Iris pigment epithelial cell (primary cell): ENCODE measurements around the gene INHBE.

Experiments used
- DNase-seq: peaks from one replicate; pipeline ENCODE4 v3.0.0-alpha.2; 2011; ENCODE audit warnings: low read depth

INHBE gene

GRCh38 chr12:57461276-57461916 is 6.3 kb downstream of the INHBE start:
- DNase-seq, result peak; percentile 37

GRCh38 chr12:57461917-57462250 is 6.8 kb downstream of the INHBE start:
- peak; percentile 21 for DNase-seq

GRCh38 chr12:57462251-57462911 is 7.3 kb downstream of the INHBE start:
- peak; percentile 80 for DNase-seq

GRCh38 chr12:57462912-57463253 is 7.8 kb downstream of the INHBE start:
- no peak for DNase-seq

- no peak for DNase-seq
Observed at GRCh38 chr12:57464569-57464968, 9.5 kb downstream of the INHBE start.

- DNase-seq, result no peak
Observed at GRCh38 chr12:57465030-57465746, 10.1 kb downstream of the INHBE start.

GRCh38 chr12:57465747-57466505 is 10.8 kb downstream of the INHBE start:
- no peak for DNase-seq

- DNase-seq, result no peak
Observed at GRCh38 chr12:57467212-57467874, 12.2 kb downstream of the INHBE start.

GRCh38 chr12:57467915-57468314 is 12.8 kb downstream of the INHBE start:
- no peak for DNase-seq

GRCh38 chr12:57469296-57470164 is 14.4 kb downstream of the INHBE start:
- DNase-seq, result no peak

GRCh38 chr12:57470286-57470969 is 15.3 kb downstream of the INHBE start:
- DNase-seq, result no peak

GRCh38 chr12:57470970-57471656 is 16.0 kb downstream of the INHBE start:
- DNase-seq, result no peak

GRCh38 chr12:57471661-57472060 is 16.6 kb downstream of the INHBE start:
- no peak for DNase-seq

- DNase-seq, result no peak
Observed at GRCh38 chr12:57472391-57472790, 17.3 kb downstream of the INHBE start.

GRCh38 chr12:57473392-57473791 is 18.3 kb downstream of the INHBE start:
- DNase-seq, result no peak

- no peak for DNase-seq
Observed at GRCh38 chr12:57473886-57474285, 18.8 kb downstream of the INHBE start.

GRCh38 chr12:57474430-57474829 is 19.3 kb downstream of the INHBE start:
- no peak for DNase-seq

GRCh38 chr12:57474862-57475261 is 19.8 kb downstream of the INHBE start:
- no peak for DNase-seq

- no peak for DNase-seq
Observed at GRCh38 chr12:57475271-57476161, 20.4 kb downstream of the INHBE start.
